Measurements from ENCODE around the gene CIRBP. TPM values are rescaled to one million over a fixed set of nuclear protein-coding genes. Genes with fewer than 3 reads are reported as not detected.

Gene CIRBP
- polyA plus RNA-seq, 1 of the 3 experiments (the other 2 are of a cell fraction): 762 TPM

DNA sequence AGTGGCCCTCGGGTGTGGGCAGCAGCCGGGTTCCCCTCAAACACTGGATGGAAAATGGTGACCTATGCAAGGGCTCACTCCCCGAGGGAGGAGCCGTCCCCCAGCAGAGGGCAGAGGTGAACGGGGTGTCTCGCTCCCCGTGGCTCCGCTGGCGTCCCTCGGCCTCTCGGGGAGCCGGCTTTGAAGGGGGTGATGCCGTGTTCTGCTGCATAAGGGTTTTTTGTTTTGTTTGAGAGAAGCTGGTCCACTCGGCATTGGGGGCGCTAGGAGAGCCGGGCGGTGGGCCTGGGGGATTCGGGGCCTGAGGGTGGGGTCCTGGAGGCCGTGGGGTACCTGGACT is 20.5 kb downstream of the CIRBP start (continued):
- TF ChIP-seq USF2 (IDR thresholded peaks at IDR 0.05; ENCODE audit: borderline replicate concordance, low read depth, low read length) (no peak), CHD2 (IDR thresholded peaks at IDR 0.05; ENCODE audit: low read length, partially characterized antibody) (no peak), REST (IDR thresholded peaks at IDR 0.05; ENCODE audit: low read depth, low read length) (no peak), POLR2AphosphoS5 (IDR thresholded peaks at IDR 0.05; ENCODE audit: low read depth, low read length) (no peak), USF1 (IDR thresholded peaks at IDR 0.05; ENCODE audit: borderline replicate concordance, low read depth) (no peak)
- TF ChIP-seq, protein P1, sequence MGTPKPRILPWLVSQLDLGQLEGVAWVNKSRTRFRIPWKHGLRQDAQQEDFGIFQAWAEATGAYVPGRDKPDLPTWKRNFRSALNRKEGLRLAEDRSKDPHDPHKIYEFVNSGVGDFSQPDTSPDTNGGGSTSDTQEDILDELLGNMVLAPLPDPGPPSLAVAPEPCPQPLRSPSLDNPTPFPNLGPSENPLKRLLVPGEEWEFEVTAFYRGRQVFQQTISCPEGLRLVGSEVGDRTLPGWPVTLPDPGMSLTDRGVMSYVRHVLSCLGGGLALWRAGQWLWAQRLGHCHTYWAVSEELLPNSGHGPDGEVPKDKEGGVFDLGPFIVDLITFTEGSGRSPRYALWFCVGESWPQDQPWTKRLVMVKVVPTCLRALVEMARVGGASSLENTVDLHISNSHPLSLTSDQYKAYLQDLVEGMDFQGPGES (IDR thresholded peaks at IDR 0.05; ENCODE audit: low read depth, low read length): no peak

GRCh38 chr19:1290196-1290702 is 21.1 kb downstream of the CIRBP start:
- CTCF ChIA-PET: interaction anchor here (0.9 kb wide), 1 partner anchor 24 kb away, joined by 3 read pairs; no protein-coding TSS in a partner anchor

More at GRCh38 chr19:1290196-1290702, 21.1 kb downstream of the CIRBP start:
- Histone ChIP-seq H3K4me3 (ENCODE audit: low read depth in 2 of 2, low read length in 1 of 2) (no peak overlapping the region), H3F3A (replicated peaks; ENCODE audit: insufficient read depth) (peaks cover under 1% of the 10 kb centered on the region), H3K4me2 (no peak overlapping the region), H2AFZ (ENCODE audit: low read depth) (no peak overlapping the region), H3K9me2 (no peaks in the 10 kb centered on the region), H3K27ac (ENCODE audit: low read depth in 2 of 2, low read length in 1 of 2) (no peak overlapping the region), H3K79me2 (ENCODE audit: insufficient read depth) (no peaks in the 10 kb centered on the region), H3K9ac (no peak overlapping the region), H4K20me1 (ENCODE audit: insufficient read depth) (no peaks in the 10 kb centered on the region), H3K36me3 (replicated peaks in 1 of 2; ENCODE audit: control insufficient read depth in 1 of 2, insufficient read depth in 2 of 2, low read length in 1 of 2) (no peaks in the 10 kb centered on the region), H3K4me1 (ENCODE audit: control insufficient read depth in 1 of 2, insufficient read depth in 2 of 2, low read depth in 1 of 2, low read length in 1 of 2) (peaks cover 0 to 8% of the 10 kb centered on the region in 2 experiments; a peak in 1 of 4 replicates), H3K27me3 (ENCODE audit: insufficient read depth) (no peaks in the 10 kb centered on the region), H3K9me3 (no peaks in the 10 kb centered on the region)
- TF ChIP-seq EP300 (IDR thresholded peaks at IDR 0.05; ENCODE audit: borderline replicate concordance in 1 of 2, low read depth in 1 of 2, low read length in 1 of 2) (no peak), REST (IDR thresholded peaks at IDR 0.05; ENCODE audit: low read depth, low read length) (no peak), USF2 (IDR thresholded peaks at IDR 0.05; ENCODE audit: borderline replicate concordance, low read depth, low read length) (no peak), NRF1 (IDR thresholded peaks at IDR 0.05; ENCODE audit: low read depth, low read length) (no peak), CHD2 (IDR thresholded peaks at IDR 0.05; ENCODE audit: low read length, partially characterized antibody) (no peak), NFIC (IDR thresholded peaks at IDR 0.05; ENCODE audit: borderline replicate concordance) (no peak)
- DNase-seq: no peak
- 100% methylated on average over 3 of the region's 24 CpGs for WGBS (ENCODE audit: low lambda C conversion rate)
- POLR2A ChIA-PET: interaction anchor here (0.6 kb wide), 1 partner anchor 118 kb away, joined by 3 read pairs; no protein-coding TSS in a partner anchor
